Mesangial cell (primary cell): ENCODE measurements around the gene TTLL4. TPM values are rescaled to one million over a fixed set of nuclear protein-coding genes. Genes with fewer than 3 reads are reported as not detected.

Source experiments
- total RNA-seq: library from RNA; depleted of rRNA; stranded (reverse); fragments of >200 nt; gene quantifications from 2 replicates; pipeline ENCODE4 v1.2.3, GENCODE V29; 2015

TTLL4 gene, protein sequence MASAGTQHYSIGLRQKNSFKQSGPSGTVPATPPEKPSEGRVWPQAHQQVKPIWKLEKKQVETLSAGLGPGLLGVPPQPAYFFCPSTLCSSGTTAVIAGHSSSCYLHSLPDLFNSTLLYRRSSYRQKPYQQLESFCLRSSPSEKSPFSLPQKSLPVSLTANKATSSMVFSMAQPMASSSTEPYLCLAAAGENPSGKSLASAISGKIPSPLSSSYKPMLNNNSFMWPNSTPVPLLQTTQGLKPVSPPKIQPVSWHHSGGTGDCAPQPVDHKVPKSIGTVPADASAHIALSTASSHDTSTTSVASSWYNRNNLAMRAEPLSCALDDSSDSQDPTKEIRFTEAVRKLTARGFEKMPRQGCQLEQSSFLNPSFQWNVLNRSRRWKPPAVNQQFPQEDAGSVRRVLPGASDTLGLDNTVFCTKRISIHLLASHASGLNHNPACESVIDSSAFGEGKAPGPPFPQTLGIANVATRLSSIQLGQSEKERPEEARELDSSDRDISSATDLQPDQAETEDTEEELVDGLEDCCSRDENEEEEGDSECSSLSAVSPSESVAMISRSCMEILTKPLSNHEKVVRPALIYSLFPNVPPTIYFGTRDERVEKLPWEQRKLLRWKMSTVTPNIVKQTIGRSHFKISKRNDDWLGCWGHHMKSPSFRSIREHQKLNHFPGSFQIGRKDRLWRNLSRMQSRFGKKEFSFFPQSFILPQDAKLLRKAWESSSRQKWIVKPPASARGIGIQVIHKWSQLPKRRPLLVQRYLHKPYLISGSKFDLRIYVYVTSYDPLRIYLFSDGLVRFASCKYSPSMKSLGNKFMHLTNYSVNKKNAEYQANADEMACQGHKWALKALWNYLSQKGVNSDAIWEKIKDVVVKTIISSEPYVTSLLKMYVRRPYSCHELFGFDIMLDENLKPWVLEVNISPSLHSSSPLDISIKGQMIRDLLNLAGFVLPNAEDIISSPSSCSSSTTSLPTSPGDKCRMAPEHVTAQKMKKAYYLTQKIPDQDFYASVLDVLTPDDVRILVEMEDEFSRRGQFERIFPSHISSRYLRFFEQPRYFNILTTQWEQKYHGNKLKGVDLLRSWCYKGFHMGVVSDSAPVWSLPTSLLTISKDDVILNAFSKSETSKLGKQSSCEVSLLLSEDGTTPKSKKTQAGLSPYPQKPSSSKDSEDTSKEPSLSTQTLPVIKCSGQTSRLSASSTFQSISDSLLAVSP
- total RNA-seq = 14.8 and 30.0 TPM in 2 replicates

GRCh38 chr2:218710687-218711549 is at the start of gene TTLL4:
Gene TTLL4, plus strand, starts transcription at chr2:218710835. Its CDS starts 26,842 bp downstream, at chr2:218737677.

DNA sequence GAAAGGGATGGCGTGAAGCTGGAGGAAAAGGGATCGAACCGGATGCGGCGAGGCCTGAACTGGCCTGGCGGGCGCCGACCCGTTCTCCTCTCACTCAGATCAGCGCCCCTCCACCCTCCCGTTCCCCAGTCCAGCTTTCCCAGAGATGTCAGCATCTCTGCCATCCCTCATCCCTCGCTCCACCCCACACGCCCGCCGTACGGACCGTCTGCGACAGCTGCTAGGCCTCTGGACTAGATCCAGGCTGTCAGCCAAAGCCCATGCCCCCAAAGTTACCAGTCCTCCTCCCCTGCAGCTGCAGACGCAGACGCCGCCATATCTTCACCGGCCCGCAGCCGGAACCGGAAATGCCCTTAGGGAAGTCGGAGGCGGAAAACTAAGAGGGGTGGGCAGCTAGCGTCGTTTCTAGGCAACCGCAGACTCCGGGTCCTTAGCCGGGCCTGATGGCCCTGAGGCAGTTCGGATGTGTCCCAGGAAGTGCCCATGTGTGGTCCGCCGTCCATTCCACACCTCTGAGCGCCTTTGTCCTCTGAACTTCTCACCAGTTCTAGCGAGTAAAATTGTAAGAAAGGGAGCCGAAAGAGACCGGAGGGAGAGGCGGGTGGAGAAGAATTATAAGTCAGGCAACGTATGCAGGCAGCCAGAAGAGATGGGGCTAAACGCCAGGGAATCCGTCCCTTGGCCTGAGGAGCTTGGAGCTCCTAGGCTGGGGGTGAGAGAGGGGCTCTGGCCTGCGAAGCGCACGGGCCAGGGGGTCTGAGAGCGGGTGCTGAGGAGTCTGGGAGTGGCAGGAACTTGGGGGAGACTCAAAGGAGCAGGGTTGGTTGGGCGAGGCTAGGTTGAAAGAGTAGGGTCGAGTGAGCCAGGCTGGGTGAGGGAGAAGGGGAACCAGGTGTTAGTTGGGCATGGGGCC is 38.7 kb upstream of the TTLL4 start, which contains the start of the genes RNF25 and STK36:
Gene RNF25 (minus strand): TSS at position 349 of the 913 bp plus-strand sequence. CDS start 32 bp downstream, at position 317.
Gene STK36 (plus strand): TSS at position 433 of the 913 bp plus-strand sequence. CDS start 744 bp downstream, outside the sequence.

GRCh38 chr2:218781691-218782527 is 71.3 kb downstream of the TTLL4 start, which contains the start of gene CYP27A1:
Gene CYP27A1, plus strand, starts transcription at chr2:218782147. Its CDS starts 36 bp downstream, at chr2:218782183.

Other genes with a start within 250 kb of the TTLL4 start
- 5.1 and 9.1 TPM in 2 replicates for gene USP37, start 142.5 kb upstream of the TTLL4 start, total RNA-seq
- gene CNOT9, start 142.0 kb upstream of the TTLL4 start, total RNA-seq = 44.2 and 77.7 TPM in 2 replicates
- 4.2 TPM in 1 of 2 replicates, not detected in the other for gene PLCD4, start 102.9 kb upstream of the TTLL4 start, total RNA-seq
- 20.4 and 22.2 TPM in 2 replicates for gene ZNF142, start 51.2 kb upstream of the TTLL4 start, total RNA-seq
- gene BCS1L, start 51.2 kb upstream of the TTLL4 start, total RNA-seq = 22.8 and 36.7 TPM in 2 replicates
- 25.7 and 36.3 TPM in 2 replicates for gene RNF25, start 38.8 kb upstream of the TTLL4 start, total RNA-seq
- gene STK36, start 38.7 kb upstream of the TTLL4 start, total RNA-seq = 16.1 and 32.5 TPM in 2 replicates
- gene CYP27A1, start 71.3 kb downstream of the TTLL4 start, total RNA-seq = 11.9 and 26.1 TPM in 2 replicates
- not detected in 2 replicates for gene PRKAG3, start 121.0 kb downstream of the TTLL4 start, total RNA-seq
- gene WNT6, start 149.0 kb downstream of the TTLL4 start, total RNA-seq = not detected in 2 replicates
- gene WNT10A, start 170.0 kb downstream of the TTLL4 start, total RNA-seq = 1.1 and 10.5 TPM in 2 replicates
- gene CDK5R2, start 248.8 kb downstream of the TTLL4 start, total RNA-seq = not detected in 2 replicates